GM10266 (cell line): Measurements from ENCODE around the gene SP100.

Experiments used
- DNase-seq: peaks from one replicate; pipeline ENCODE4 v3.0.0; 2012; ENCODE audit errors: extremely low spot score
- TF ChIP-seq, protein P1 (sequence below): IDR thresholded peaks from 2 replicates; pipeline ENCODE4 v1.5.1; 2012; ENCODE audit warnings: mild to moderate bottlenecking, low read depth; ENCODE audit not compliant: control insufficient read depth, insufficient read depth; ENCODE audit errors: missing control alignments

SP100 gene

DNA sequence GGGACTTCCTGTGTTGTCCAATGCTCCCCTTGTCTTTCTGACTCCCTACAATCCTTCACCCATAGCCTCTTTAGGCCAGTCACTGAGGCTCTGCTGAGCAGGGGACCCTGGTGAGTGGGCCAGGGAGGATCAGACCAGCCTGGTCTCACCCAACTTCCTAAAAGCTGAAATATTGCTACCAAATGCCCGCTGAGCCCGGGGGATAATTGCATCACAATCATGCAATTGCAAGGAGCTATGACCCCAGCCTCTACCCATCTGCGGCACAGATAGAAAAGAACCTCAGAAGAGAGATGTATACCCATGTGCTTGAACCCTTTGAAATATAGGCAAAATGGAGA, 3.7 kb upstream of the SP100 start:
- DNase-seq: no peak
- TF ChIP-seq, protein P1, sequence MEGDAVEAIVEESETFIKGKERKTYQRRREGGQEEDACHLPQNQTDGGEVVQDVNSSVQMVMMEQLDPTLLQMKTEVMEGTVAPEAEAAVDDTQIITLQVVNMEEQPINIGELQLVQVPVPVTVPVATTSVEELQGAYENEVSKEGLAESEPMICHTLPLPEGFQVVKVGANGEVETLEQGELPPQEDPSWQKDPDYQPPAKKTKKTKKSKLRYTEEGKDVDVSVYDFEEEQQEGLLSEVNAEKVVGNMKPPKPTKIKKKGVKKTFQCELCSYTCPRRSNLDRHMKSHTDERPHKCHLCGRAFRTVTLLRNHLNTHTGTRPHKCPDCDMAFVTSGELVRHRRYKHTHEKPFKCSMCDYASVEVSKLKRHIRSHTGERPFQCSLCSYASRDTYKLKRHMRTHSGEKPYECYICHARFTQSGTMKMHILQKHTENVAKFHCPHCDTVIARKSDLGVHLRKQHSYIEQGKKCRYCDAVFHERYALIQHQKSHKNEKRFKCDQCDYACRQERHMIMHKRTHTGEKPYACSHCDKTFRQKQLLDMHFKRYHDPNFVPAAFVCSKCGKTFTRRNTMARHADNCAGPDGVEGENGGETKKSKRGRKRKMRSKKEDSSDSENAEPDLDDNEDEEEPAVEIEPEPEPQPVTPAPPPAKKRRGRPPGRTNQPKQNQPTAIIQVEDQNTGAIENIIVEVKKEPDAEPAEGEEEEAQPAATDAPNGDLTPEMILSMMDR: no peak

DNA sequence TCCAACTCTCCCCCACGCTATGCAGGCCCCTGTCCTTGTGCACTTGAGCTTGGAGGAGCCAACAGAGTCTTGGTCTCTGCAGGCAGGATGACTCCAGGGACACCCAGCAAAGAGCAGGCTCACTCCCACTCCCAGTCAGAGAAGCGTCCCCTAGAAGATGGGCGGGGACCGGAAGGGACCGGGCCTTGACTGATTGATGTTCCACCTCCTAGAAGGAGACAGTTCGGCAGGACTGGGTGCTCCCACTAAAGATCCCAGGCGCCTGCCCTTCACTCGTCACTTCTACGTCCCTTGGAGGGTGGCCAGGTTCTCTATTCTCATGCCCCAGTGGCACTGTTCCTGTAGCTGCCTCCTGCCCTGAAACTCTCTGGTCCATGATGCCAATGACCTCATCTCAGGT, 3.2 kb upstream of the SP100 start:
- TF ChIP-seq, protein P1: no peak
- no peak for DNase-seq

DNA sequence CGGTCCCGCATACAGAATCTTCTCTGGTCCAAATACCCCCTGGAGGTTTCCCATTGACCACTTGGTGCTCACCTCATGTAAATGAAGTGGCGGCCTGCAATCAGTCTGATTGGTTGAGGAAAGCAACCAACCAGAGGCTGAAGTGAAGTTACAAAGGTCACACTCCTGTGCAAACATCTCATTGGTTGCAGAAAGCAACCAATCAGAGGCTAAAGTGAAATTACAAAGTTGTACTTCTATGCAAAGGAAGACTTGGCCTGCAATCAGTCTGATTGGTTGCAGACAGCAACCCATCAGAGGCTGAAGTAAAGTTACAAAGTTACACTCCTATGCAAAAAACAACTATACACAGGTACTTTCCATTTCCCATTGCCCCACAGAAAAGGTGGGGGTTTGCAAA, 2.5 kb upstream of the SP100 start:
- TF ChIP-seq, protein P1: no peak
- DNase-seq: no peak

DNA sequence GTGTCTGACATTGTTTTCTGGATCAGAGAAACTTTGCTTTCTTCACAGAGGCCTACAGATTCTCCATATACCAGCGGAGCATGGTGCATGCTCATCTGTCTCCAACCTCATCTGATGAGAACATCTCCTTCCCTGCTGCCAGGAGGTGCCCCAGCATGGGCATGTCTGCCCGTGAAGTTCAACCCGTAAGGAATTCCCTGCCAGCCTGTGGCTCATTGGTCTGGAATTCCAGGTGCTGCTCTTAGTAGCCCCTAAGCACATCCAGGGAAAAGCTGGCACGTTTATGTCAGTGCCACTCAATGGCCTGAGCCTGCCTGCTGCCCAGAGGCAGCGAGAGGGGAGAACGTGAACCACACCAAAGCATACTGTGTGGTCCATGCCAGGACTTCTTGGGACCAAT, 1.7 kb upstream of the SP100 start:
- TF ChIP-seq, protein P1: no peak
- DNase-seq: no peak

DNA sequence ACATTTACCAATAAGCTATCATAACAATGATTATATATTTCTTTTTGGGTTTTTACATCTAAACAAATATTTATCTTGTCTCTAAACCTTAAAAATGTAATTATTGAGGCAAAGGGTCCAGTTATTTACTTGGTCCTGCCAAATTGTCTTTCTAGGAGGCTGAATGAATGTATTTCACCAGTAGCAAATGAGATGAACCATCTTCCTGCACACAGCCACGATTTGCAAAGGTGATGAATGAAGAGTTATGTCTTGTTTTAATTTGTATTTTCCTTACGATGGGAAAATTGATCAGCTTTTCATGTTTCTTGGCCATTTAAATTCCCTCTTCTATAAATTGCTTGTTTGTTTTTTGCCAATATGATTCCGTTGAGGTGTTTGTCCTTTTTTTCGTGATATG, 1.4 kb downstream of the SP100 start:
- no peak for DNase-seq
- TF ChIP-seq, protein P1: no peak

DNA sequence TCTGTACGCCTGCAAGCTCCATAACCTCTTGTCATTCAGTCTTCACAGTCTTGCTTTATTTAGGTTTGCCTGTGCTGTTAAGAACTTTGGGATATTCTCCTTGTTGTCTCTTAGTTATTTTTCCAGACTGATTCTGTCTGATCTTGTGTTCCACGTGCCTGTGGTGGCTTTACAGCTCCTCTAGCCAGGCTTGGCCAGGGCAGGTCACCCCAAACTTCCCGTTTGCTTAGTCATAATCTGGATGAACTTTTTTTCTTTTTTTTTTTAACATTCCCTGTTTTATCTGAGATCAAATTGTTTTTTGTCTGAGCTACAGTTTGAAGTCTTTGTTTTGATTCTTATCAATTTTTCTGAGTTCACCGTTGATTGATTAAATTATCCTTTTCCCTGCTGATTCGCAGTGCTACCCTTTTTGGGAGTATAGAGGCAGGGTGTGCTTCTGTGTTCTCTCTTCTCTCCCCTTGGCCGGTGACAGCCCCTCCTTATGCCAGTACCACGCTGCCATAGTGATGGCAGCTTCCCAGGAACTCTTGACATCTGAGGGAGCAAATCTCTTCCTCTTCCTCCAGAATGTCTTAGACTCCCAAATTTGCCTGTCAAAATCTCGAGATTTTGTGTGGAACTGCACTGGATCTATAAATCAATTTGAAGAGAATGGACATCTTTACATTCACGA, 2.5 kb downstream of the SP100 start:
- TF ChIP-seq, protein P1: no peak
- DNase-seq: no peak

DNA sequence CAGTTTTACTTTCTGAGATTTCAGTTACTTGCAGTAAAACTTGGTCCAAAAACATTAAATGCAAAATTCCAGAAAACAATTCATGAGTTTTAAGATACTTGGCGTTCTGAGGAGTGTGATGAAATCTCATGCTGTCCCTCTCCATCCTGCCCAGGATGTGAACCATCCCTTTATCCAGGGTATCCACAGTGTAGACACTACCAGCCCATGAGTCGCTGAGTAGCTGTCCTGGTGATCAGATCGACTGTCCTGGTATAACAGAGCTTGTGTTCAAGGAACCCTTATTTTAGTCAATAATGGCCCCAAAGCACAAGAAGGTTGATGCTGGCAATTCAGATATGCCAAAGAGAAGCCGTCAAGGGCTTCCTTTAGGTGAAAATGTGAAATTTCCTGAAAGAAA, 3.2 kb downstream of the SP100 start:
- TF ChIP-seq, protein P1: no peak
- no peak for DNase-seq
